Measurements from ENCODE around the gene CCDC71L. TPM values are rescaled to one million over a fixed set of nuclear protein-coding genes. Genes with fewer than 3 reads are reported as not detected.

CCDC71L gene
- total and polyA plus RNA-seq, 4 donors: 8.5 to 47.6 (median 23.4) TPM

- ATAC-seq (ENCODE audit: insufficient read depth, low FRiP score) (no peak), DNase-seq (no peak)
- Histone ChIP-seq H3K9ac (ENCODE audit: insufficient read depth in 1 of 2, low read length in 2 of 2) (no peak overlapping the region), H3K36me3 (ENCODE audit: control insufficient read depth in 4 of 4, insufficient read depth in 4 of 4, low read length in 4 of 4) (no peaks in the 10 kb centered on the region), H3K9me3 (ENCODE audit: control insufficient read depth in 4 of 4, insufficient read depth in 3 of 4, low read length in 3 of 4) (peaks cover 0 to 5% (median 2%) of the 10 kb centered on the region in 4 donors), H3K27me3 (ENCODE audit: control insufficient read depth in 3 of 3, insufficient read depth in 3 of 3, low read length in 2 of 3) (no peaks in the 10 kb centered on the region), H3K4me3 (no peak overlapping the region), H3K4me1 (ENCODE audit: control insufficient read depth in 5 of 5, insufficient read depth in 5 of 5, low read length in 5 of 5) (peaks cover 0 to 8% (median 0%) of the 10 kb centered on the region in 5 donors), H3K27ac (ENCODE audit: low read depth in 1 of 2, low read length in 1 of 2) (no peak overlapping the region)
- no peak for TF ChIP-seq CTCF (IDR thresholded peaks at IDR 0.05; ENCODE audit: control extremely low read depth, extremely low read depth)
- WGBS, 2 donors: 73 to 85% methylated on average over 2 of the region's 2 CpGs
Measured at GRCh38 chr7:106623315-106623660, 37.7 kb downstream of the CCDC71L start.

GRCh38 chr7:106622654-106623314 is 38.2 kb downstream of the CCDC71L start:
- WGBS, 2 donors: 86 to 95% methylated on average over 1 of the region's 1 CpG
- H3K4me3 ChIP-seq: no peak overlapping the region
- no peaks in the 10 kb centered on the region for H3K27me3 ChIP-seq (ENCODE audit: control insufficient read depth in 3 of 3, insufficient read depth in 3 of 3, low read length in 2 of 3)
- H3K36me3 ChIP-seq (ENCODE audit: control insufficient read depth in 4 of 4, insufficient read depth in 4 of 4, low read length in 4 of 4): no peaks in the 10 kb centered on the region
- TF ChIP-seq CTCF (IDR thresholded peaks at IDR 0.05; ENCODE audit: control extremely low read depth, extremely low read depth): no peak
- H3K27ac ChIP-seq (ENCODE audit: low read depth in 1 of 2, low read length in 1 of 2): no peak overlapping the region
- DNase-seq (no peak), ATAC-seq (ENCODE audit: insufficient read depth, low FRiP score) (no peak)
- peaks cover 0 to 10% (median 5%) of the 10 kb centered on the region in 5 donors for H3K4me1 ChIP-seq (ENCODE audit: control insufficient read depth in 5 of 5, insufficient read depth in 5 of 5, low read length in 5 of 5)
- no peak overlapping the region for H3K9ac ChIP-seq (ENCODE audit: insufficient read depth in 1 of 2, low read length in 2 of 2)
- H3K9me3 ChIP-seq (ENCODE audit: control insufficient read depth in 4 of 4, insufficient read depth in 3 of 4, low read length in 3 of 4): peaks cover 0 to 5% (median 2%) of the 10 kb centered on the region in 4 donors

GRCh38 chr7:106621393-106622132 is 39.4 kb downstream of the CCDC71L start:
- Histone ChIP-seq H3K27ac (ENCODE audit: low read depth in 1 of 2, low read length in 1 of 2) (no peak overlapping the region), H3K27me3 (ENCODE audit: control insufficient read depth in 3 of 3, insufficient read depth in 3 of 3, low read length in 2 of 3) (no peaks in the 10 kb centered on the region), H3K9me3 (ENCODE audit: control insufficient read depth in 4 of 4, insufficient read depth in 3 of 4, low read length in 3 of 4) (peaks cover 0 to 5% (median 2%) of the 10 kb centered on the region in 4 donors), H3K9ac (ENCODE audit: insufficient read depth in 1 of 2, low read length in 2 of 2) (no peak overlapping the region), H3K36me3 (ENCODE audit: control insufficient read depth in 4 of 4, insufficient read depth in 4 of 4, low read length in 4 of 4) (no peaks in the 10 kb centered on the region), H3K4me1 (ENCODE audit: control insufficient read depth in 5 of 5, insufficient read depth in 5 of 5, low read length in 5 of 5) (peaks cover 0 to 10% (median 5%) of the 10 kb centered on the region in 5 donors), H3K4me3 (no peak overlapping the region)
- DNase-seq: no peak
- ATAC-seq (ENCODE audit: insufficient read depth, low FRiP score): no peak
- TF ChIP-seq CTCF (IDR thresholded peaks at IDR 0.05; ENCODE audit: control extremely low read depth, extremely low read depth): no peak
- WGBS, 2 donors: 82 to 84% methylated on average over 4 of the region's 4 CpGs
